Left renal pelvis (tissue), 4 donors: Measurements from ENCODE around the gene LYL1. TPM values are rescaled to one million over a fixed set of nuclear protein-coding genes. Genes with fewer than 3 reads are reported as not detected.

Source experiments
- DNase-seq, 4 donors: peaks; one replicate each; pipeline ENCODE4 v3.0.0-alpha.2; 2013; ENCODE audit warnings: low read depth in 4 of 4, low spot score in 3 of 4
- polyA plus RNA-seq, 4 donors: library from polyadenylated mRNA; unstranded; fragments of 120-200 nt; gene quantifications; one replicate each; pipeline ENCODE4 v1.2.1, GENCODE V29; 2013; ENCODE audit not compliant: insufficient read length in 4 of 4

LYL1 gene
- polyA plus RNA-seq, 4 donors: 3.5 to 8.1 (median 5.3) TPM

- DNase-seq: no peak
Observed at GRCh38 chr19:13110099-13110610, 7.5 kb upstream of the LYL1 start.

DNA sequence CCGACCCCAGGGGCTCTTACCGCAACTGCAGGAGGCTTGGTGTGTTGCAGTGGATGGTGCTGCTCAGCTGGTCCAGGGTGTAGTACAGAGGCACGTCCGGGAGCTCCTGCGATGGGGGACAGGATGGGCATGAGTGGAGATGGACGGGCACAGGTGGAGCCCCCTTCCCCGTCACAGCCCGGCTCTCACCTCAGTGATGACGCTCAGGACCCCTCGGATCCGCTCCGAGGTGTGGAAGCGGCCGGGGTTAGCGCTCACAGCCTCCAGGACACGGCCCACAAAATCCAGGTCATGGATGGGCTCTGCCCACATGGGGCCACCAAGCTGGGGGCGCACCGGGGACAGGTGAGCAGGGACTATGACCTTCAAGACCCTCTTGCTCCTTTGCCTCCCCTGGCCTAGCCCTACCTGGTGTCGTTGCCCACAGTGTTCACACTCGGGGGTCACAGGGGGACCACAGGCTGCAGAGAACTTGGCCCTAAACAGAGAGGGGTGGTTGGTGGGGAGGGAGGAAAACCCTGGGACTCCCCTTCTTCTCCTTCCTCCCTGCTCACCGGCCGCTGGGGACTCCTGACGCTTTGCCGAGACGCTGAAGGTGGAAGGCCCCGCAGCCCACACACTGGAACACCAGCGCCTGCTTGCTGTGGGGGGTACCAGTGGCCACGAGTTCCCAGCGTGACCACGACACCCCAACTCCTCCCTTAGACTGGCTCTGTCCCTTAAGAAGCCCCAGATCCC, 6.9 kb upstream of the LYL1 start:
- no peak for DNase-seq

- DNase-seq: no peak
Observed at GRCh38 chr19:13104848-13105711, 2.4 kb upstream of the LYL1 start.

DNA sequence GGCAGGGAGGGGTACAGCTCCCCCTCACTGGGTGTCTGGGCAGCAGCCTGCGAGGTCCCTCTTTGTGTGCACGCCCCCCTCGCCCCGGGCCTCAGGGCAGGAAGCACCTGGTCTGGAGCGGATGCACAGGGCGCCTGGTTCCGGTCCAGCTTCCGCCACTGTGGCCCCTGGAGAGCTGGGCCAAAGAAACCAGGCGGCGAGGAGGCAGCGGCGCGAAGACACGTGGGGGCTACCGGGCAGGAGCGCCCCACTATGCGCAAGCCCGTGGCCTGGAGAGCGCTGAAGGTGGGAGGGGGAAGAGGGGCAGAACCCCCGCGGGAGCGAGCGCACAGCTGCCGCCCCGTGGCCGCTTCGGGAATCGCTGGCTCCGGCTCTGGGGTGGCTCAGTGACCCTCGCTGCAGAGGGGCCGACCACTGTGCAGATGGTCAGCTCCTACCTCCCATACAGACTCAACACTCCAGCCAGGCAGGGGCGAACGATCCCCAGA, 1.7 kb upstream of the LYL1 start:
- DNase-seq: no peak

DNA sequence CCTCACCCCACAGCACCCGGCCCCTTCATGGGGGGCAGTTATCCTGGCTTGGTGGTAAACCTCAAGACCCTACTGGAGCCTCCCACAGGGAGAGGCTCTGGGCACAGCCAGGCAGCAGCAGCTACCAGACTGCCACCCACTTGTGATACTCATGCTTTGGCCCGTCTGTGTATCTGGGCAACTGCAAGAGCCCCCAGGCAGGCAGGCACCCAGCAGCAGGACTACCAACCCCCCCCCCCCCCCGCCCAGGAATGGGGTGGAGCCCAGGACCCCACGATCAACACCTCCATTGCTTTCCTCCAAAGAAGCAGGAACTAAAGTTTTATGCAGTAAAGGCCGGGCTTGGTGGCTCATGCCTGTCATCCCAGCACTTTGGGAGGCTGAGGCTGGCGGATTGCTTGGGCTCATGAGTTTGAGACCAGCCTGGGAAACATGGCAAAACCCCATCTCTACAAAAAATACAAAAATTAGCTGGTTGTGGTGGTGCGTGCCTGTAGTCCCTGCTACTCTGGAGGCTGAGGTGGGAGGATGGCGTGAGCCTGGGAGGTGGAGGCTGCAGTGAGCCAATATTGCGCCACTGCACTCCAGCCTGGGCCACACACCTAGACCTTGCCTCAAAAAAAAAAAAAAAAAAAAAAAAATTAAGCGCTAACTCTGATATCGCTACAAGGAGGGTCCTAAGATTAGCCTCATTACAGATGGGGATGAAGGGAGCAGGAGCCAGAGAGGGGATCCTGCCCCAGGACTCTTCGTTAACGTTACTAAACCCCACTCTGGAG, 1.1 kb upstream of the LYL1 start:
- DNase-seq: no peak

DNA sequence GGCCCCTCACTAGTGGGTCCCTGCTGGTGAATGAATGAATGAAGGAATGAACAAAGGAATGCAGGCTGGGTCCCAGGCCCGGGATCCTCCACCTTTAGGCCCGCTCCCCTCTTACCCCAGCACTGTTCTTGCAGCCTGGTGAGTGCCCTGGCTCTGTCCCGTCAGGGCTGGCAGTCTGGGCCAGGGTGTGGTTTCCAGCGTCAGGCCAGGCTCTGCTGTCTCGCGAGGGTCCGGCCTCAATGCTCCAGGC, 317 bp downstream of the LYL1 start:
- no peak for DNase-seq

GRCh38 chr19:13101590-13102415, 855 bp downstream of the LYL1 start:
- no peak for DNase-seq

- no peak for DNase-seq
Observed at GRCh38 chr19:13100841-13101589, 1.6 kb downstream of the LYL1 start.

GRCh38 chr19:13100031-13100588, 2.5 kb downstream of the LYL1 start:
- no peak for DNase-seq

DNA sequence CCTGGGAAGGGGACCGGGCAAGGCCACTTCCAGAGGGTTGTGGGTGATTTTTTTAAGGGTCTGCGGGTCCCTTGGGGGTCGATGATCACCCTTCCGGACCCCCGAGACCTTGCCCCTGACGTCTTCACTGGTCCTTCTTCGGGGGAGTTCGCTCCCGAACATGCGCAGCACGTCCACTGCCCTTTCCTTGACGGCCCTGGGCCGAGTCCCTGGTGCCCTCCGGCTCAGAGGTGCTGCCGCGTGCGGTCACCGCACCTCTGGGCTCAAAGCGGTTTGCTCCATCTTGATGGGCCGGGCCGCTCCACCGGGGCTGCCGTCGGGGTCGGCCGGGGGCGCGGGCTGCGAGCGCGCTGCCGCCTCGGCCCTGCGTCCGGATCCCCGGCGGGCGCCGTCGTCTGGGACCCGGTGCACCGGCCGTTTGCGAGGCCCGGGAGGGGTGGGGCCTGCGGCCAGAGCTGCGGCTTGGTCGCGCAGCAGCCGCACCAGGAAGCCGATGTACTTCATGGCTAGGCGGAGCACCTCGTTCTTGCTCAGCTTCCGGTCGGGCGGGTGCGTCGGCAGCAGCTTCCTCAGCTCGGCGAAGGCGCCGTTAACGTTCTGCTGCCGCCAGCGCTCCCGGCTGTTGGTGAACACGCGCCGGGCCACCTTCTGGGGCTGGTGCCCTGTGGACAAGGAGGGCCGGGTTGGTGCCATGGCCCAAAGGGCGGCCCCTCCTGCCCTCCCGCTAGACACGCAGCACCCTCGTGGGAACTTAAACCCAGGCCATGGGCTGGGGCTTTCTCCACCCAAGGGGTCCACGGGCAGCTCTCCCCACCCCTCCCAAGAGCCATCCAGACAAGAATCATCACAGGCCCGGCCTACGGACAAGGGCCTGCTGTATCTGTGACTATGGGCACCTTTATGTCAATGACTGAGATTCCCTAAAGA, 3.3 kb downstream of the LYL1 start:
- no peak for DNase-seq

DNA sequence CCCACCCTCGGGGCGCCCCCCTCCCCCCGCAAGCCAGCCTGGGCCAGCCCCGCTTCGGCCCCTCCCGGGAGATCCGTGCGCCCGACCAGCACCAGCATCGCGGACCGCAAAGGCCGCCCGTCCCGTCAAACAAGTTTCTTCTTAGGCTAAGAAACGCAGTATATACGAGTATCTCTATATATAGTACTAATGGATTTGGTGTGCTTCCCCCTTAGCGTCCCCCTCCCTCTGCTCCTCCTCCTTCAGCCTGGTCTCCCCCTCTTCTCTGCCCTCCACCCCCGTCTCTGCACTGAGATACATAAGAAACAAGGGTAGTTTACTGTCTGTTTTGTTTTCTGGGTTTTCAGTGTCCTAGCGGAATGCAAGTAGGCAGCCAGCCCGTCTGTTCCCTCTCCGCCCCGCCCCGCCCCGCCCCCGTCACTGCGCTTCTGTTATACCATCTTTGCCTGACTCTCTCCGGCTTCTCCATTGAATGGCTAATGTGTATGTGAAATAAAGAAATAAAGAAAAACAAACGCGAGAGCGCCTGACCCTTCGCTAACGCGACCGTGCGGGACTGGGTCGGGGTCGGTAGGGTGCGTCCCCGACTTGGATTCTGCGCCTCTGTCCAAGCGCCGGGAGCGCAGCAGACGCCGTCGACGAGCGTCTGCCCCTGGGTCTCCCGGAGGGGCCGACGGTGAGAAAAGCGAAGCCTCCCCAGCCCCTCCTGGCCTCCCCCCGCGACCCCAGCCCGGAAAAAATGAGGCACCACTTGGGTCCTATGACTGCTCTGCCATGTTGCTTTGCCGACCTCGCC, 4.2 kb downstream of the LYL1 start:
- no peak for DNase-seq

- no peak for DNase-seq
Observed at GRCh38 chr19:13097463-13098258, 5.0 kb downstream of the LYL1 start.

- DNase-seq: no peak
Observed at GRCh38 chr19:13097033-13097462, 5.6 kb downstream of the LYL1 start.

- DNase-seq: no peak
Observed at GRCh38 chr19:13095934-13096927, 6.4 kb downstream of the LYL1 start.

GRCh38 chr19:13095393-13095784, 7.3 kb downstream of the LYL1 start:
- no peak for DNase-seq
